Tibial nerve (tissue), 4 donors: ENCODE data around the gene DPP10. TPM values are rescaled to one million over a fixed set of nuclear protein-coding genes. Genes with fewer than 3 reads are reported as not detected.

ENCODE experiments used
- DNase-seq, 2 donors: peaks; one replicate each; pipeline ENCODE4 v3.0.0-alpha.2; 2019; ENCODE audit warnings: low spot score in 2 of 2
- H3K27ac ChIP-seq, 4 donors: fragments of 200-600 bp; sonication (generic) in 3 of 4; one replicate each; pipeline ENCODE4 v1.5.1; 2017 to 2019; ENCODE audit warnings: mild to moderate bottlenecking in 1 of 4
- H3K27me3 ChIP-seq, 2 donors: fragments of 200-600 bp; sonication (generic) in 1 of 2; one replicate each; pipeline versions ENCODE4 v1.5.1 to v1.6.0; 2017 to 2019
- H3K36me3 ChIP-seq, 3 donors: fragments of 200-600 bp; sonication (generic); one replicate each; pipeline ENCODE4 v1.5.1; 2018 to 2019
- H3K4me1 ChIP-seq, 4 donors: fragments of 200-600 bp; sonication (generic) in 3 of 4; one replicate each; pipeline ENCODE4 v1.5.1; 2017 to 2019
- H3K4me3 ChIP-seq, 4 donors: fragments of 200-600 bp; sonication (generic) in 3 of 4; one replicate each; pipeline ENCODE4 v1.5.1; 2017 to 2019; ENCODE audit warnings: mild to moderate bottlenecking in 1 of 4, moderate library complexity in 1 of 4
- H3K9me3 ChIP-seq, 4 donors: fragments of 200-600 bp; sonication (generic) in 3 of 4; one replicate each; pipeline ENCODE4 v1.5.1; 2017 to 2019
- EP300 ChIP-seq, 2 donors: sonication (generic); formaldehyde crosslinking; IDR thresholded peaks; one replicate each; pipeline ENCODE4 v1.6.1; 2017; ENCODE audit warnings: antibody characterized with exemption in 2 of 2, mild to moderate bottlenecking in 1 of 2
- POLR2A ChIP-seq, 2 donors: fragments of 450-650 bp; IDR thresholded peaks; one replicate each; pipeline ENCODE4 v1.6.1; 2017; ENCODE audit warnings: antibody characterized with exemption in 2 of 2, mild to moderate bottlenecking in 2 of 2, moderate library complexity in 2 of 2
- WGBS, 2 donors: methylation state at CpG; one replicate each; pipeline ENCODE4 v1.1.5; 2018; 5-methylcytosine and 5-hydroxymethylcytosine counted together
- total RNA-seq, 4 donors: library from RNA; depleted of rRNA; stranded (reverse); fragments of >200 nt; gene quantifications; one replicate each; pipeline ENCODE4 v1.1.0, GENCODE V29; 2016
- TF ChIP-seq, protein P1 (sequence below), 5 experiments: fragments of 200-600 bp in 3 of 5; fragments of 450-650 bp in 2 of 5; sonication (generic) in 3 of 5; IDR thresholded peaks; one replicate each; pipeline ENCODE4 v1.5.1; 2016 to 2019; ENCODE audit warnings: antibody characterized with exemption in 5 of 5, mild to moderate bottlenecking in 3 of 5, moderate library complexity in 2 of 5

Gene DPP10
- total RNA-seq, 4 donors from 2014 or later = 0.20 to 2.1 TPM; not detected in 2

DNA sequence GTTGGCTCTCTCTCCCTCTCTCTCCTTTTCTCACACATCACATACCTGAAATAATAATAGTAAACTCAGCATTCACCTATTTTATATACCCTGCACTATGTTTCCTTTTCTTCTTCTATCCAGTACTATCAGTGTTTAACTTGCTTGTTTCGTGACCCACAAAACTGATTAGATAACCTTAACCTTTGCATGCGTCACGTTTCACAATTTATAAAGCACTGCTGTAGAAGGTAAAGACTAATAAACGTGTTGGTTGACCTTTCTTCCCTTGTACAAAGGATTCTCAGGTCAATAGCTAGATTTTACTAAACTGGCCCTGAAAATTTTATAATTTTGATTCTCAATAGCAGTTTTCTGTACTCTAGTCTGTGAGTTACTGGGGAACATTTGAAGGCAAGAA, 791.7 kb downstream of the DPP10 start:
- H3K36me3 ChIP-seq = no peaks in the 10 kb centered on the region
- H3K4me1 ChIP-seq = no peaks in the 10 kb centered on the region
- no peak overlapping the region for H3K27ac ChIP-seq
- TF ChIP-seq, protein P1, sequence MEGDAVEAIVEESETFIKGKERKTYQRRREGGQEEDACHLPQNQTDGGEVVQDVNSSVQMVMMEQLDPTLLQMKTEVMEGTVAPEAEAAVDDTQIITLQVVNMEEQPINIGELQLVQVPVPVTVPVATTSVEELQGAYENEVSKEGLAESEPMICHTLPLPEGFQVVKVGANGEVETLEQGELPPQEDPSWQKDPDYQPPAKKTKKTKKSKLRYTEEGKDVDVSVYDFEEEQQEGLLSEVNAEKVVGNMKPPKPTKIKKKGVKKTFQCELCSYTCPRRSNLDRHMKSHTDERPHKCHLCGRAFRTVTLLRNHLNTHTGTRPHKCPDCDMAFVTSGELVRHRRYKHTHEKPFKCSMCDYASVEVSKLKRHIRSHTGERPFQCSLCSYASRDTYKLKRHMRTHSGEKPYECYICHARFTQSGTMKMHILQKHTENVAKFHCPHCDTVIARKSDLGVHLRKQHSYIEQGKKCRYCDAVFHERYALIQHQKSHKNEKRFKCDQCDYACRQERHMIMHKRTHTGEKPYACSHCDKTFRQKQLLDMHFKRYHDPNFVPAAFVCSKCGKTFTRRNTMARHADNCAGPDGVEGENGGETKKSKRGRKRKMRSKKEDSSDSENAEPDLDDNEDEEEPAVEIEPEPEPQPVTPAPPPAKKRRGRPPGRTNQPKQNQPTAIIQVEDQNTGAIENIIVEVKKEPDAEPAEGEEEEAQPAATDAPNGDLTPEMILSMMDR (IDR thresholded peaks at IDR 0.05) = no peak
- TF ChIP-seq POLR2A (IDR thresholded peaks at IDR 0.05) (no peak), EP300 (IDR thresholded peaks at IDR 0.05) (no peak)
- no peaks in the 10 kb centered on the region for H3K27me3 ChIP-seq
- H3K4me3 ChIP-seq = no peak overlapping the region
- no peak for DNase-seq
- WGBS, 2 donors = 67 to 68% methylated on average over 4 of the region's 4 CpGs
- H3K9me3 ChIP-seq = no peaks in the 10 kb centered on the region

DNA sequence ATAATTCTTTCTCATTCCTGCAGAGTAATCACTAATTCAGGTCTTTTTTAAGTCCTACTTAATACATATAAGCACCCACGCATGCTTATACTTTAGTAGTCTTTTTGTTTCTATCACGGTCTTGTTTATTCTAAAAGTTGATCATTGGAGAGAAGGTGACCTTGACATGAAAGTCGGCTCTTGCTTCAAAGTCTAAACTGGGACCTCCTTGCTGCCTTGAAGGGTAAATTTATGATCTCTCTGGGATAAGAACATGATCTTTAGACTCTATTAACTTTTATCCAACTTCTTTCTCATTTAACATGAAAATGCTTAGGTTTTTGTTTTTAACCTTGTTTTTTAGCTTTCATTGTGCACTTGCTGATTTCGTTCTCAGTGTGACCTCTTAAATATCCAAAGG, 792.3 kb downstream of the DPP10 start:
- no peak for TF ChIP-seq POLR2A (IDR thresholded peaks at IDR 0.05)
- TF ChIP-seq, protein P1 (IDR thresholded peaks at IDR 0.05) = no peak
- TF ChIP-seq EP300 (IDR thresholded peaks at IDR 0.05) = no peak
- no peak for DNase-seq
- Histone ChIP-seq H3K36me3 (no peaks in the 10 kb centered on the region), H3K4me1 (no peaks in the 10 kb centered on the region), H3K9me3 (peaks cover 0 to 2% (median 0%) of the 10 kb centered on the region in 4 donors), H3K27ac (no peak overlapping the region), H3K27me3 (no peaks in the 10 kb centered on the region), H3K4me3 (no peak overlapping the region)
- WGBS, 2 donors = 71 to 74% methylated on average over 4 of the region's 4 CpGs

DNA sequence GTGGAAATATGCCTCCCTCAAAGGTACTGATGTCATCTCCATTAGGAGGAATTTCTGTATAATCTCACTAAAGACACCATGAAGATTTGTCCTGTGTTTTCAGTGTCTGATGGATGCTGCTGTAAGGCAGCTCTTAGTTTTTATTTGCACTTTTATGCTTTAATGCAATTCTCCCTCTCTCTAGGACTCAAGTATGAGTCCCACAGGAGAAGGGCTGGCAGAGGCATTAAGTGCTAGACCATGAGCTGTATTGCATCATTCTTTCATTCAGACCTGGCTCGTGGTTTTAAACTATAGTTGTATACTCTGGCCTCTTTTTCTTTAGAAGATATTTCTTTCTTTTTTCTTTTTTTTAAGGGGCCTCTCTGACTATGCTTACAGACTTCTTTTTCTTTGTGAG, 805.6 kb downstream of the DPP10 start:
- WGBS, 2 donors = 60 to 61% methylated on average over 1 of the region's 1 CpG
- Histone ChIP-seq H3K4me1 (no peaks in the 10 kb centered on the region), H3K27me3 (no peaks in the 10 kb centered on the region), H3K9me3 (no peaks in the 10 kb centered on the region), H3K36me3 (no peaks in the 10 kb centered on the region), H3K27ac (no peak overlapping the region), H3K4me3 (no peak overlapping the region)
- TF ChIP-seq, protein P1 (IDR thresholded peaks at IDR 0.05) = no peak
- TF ChIP-seq POLR2A (IDR thresholded peaks at IDR 0.05) (no peak), EP300 (IDR thresholded peaks at IDR 0.05) (no peak)
- no peak for DNase-seq

DNA sequence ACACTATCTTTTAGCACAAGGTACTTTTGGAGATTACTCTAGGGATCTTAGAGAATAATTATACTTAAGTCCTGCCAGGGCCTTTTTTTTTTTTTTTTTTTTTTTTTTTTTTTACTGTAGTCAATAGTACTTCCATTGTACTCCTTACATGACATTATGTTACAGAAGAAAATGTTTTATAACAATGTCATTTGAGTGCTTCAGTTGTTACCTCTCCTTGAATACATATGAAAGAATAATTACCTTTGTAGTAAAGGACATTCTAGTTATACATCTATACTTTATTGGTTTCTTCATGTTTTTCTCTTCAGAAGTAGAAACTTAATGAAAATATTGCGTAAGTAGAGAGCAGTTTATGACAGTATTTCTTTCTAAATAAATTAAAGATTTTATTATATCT, 834.9 kb downstream of the DPP10 start:
- TF ChIP-seq, protein P1 (IDR thresholded peaks at IDR 0.05) = no peak
- no peak for TF ChIP-seq POLR2A (IDR thresholded peaks at IDR 0.05)
- no peak for TF ChIP-seq EP300 (IDR thresholded peaks at IDR 0.05)
- DNase-seq = no peak
- Histone ChIP-seq H3K9me3 (no peaks in the 10 kb centered on the region), H3K27me3 (no peaks in the 10 kb centered on the region), H3K4me3 (no peak overlapping the region), H3K36me3 (no peaks in the 10 kb centered on the region), H3K27ac (no peak overlapping the region), H3K4me1 (no peaks in the 10 kb centered on the region)
- WGBS, 2 donors = 89 to 91% methylated on average over 1 of the region's 1 CpG

DNA sequence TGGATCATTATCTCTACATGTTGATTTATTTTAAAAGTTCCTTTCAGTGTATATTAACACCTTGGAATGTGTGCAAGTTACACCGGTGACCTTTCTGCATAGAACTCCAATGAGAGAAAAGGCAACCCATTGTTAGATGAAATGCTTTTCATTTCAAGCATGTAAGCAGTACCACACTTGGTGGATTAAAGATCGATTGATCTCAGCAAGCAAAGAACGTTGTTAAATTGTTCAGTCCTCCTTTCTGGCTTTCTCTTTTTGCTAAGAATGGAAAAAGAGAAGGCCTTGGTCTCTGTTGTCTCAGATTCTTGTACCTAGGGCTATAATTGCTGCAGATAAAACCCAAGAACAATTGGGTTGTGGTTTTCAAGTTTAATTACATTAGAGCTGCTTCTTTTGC, 843.0 kb downstream of the DPP10 start:
- DNase-seq = no peak
- H3K36me3 ChIP-seq = no peaks in the 10 kb centered on the region
- H3K27me3 ChIP-seq = no peaks in the 10 kb centered on the region
- 30 to 46% methylated on average over 3 of the region's 3 CpGs for WGBS, 2 donors
- H3K4me1 ChIP-seq = no peaks in the 10 kb centered on the region
- H3K9me3 ChIP-seq = no peaks in the 10 kb centered on the region
- TF ChIP-seq, protein P1 (IDR thresholded peaks at IDR 0.05) = no peak
- TF ChIP-seq POLR2A (IDR thresholded peaks at IDR 0.05) = no peak
- no peak for TF ChIP-seq EP300 (IDR thresholded peaks at IDR 0.05)
- H3K4me3 ChIP-seq = no peak overlapping the region
- H3K27ac ChIP-seq = no peak overlapping the region
